Panc1 (cell line): ENCODE results near the gene NPR1.

Source experiments
- CTCF ChIP-seq: fragments of 450-650 bp; IDR thresholded peaks from 2 replicates; pipeline ENCODE4 v1.5.1; 2017; ENCODE audit warnings: mild to moderate bottlenecking
- POLR2AphosphoS5 ChIP-seq: IDR thresholded peaks from 2 replicates; pipeline ENCODE4 v1.6.1; 2012; ENCODE audit warnings: mild to moderate bottlenecking, low read depth, low read length, moderate library complexity
- REST ChIP-seq, 2 experiments: IDR thresholded peaks; 2 replicates each; pipeline ENCODE4 v1.6.1; 2011 to 2012; ENCODE audit warnings: low read depth in 2 of 2, control low read depth in 1 of 2, low read length in 1 of 2, mild to moderate bottlenecking in 1 of 2, moderate library complexity in 1 of 2; ENCODE audit not compliant: insufficient read depth in 1 of 2
- SIN3A ChIP-seq: IDR thresholded peaks from 2 replicates; pipeline ENCODE4 v1.6.1; 2012; ENCODE audit warnings: low read depth, mild to moderate bottlenecking, low read length, moderate library complexity, borderline replicate concordance; ENCODE audit not compliant: insufficient read depth

GRCh38 chr1:153667439-153667838, 11.0 kb upstream of the NPR1 start:
- TF ChIP-seq CTCF (no peak), REST (IDR thresholded peaks at IDR 0.05; ENCODE audit: insufficient read depth in 1 of 2, low read depth in 2 of 2, low read length in 1 of 2) (no peak), POLR2AphosphoS5 (no peak), SIN3A (no peak)
